OCI-LY1 (cell line): Measurements from ENCODE around the gene PTPRN2.

Source experiments
- CTCF ChIP-seq: fragments of 200-600 bp; sonication (generic), shearing (Covaris generic); IDR thresholded peaks from 2 replicates; pipeline ENCODE4 v1.5.1; 2017; ENCODE audit warnings: mild to moderate bottlenecking, antibody characterized with exemption, low read length, moderate library complexity, mixed read lengths
- EZH2 ChIP-seq: fragments of 200-600 bp; sonication (generic), shearing (Covaris generic); IDR thresholded peaks from 2 replicates; pipeline ENCODE4 v1.8.0; 2017; ENCODE audit warnings: borderline replicate concordance, mixed run types, mild to moderate bottlenecking, antibody characterized with exemption, low read length, moderate library complexity, mixed read lengths

- TF ChIP-seq CTCF (no peak), EZH2 (no peak)
Observed at GRCh38 chr7:157877298-157878090, 710.1 kb downstream of the PTPRN2 start.
